HepG2 (cell line): Measurements from ENCODE around the gene TTC28. TPM values are rescaled to one million over a fixed set of nuclear protein-coding genes. Genes with fewer than 3 reads are reported as not detected.

Experiments
- ATAC-seq: fragments of 200-7000 bp; cut with Tn5 transposase; 3 replicates; pipeline ENCODE4 v1.9.1; 2020; ENCODE audit warnings: mild to moderate bottlenecking, moderate library complexity
- BruUV-seq: library from RNA; stranded (reverse); fragments of 400-500 nt; replicated peaks from 2 replicates; lab custom pipeline; 2021; lab: Mats Ljungman, UMichigan
- CTCF ChIA-PET: fragments of 300-600 bp; formaldehyde crosslinking; extraction: SDS; loops from one replicate; lab custom pipeline; 2021; ENCODE audit warnings: low total read pairs, inconsistent platforms, low intra/inter-chr PET ratio; lab: Yijun Ruan, JAX
- POLR2A ChIA-PET: fragments of 350-600 bp; sonication (Branson Sonifier 250); formaldehyde crosslinking; loops from one replicate; lab custom pipeline; 2020; ENCODE audit warnings: antibody characterized with exemption, inconsistent platforms; lab: Yijun Ruan, JAX
- DNase-seq: peaks from one replicate; pipeline ENCODE4 v3.0.0-alpha.2; 2015; ENCODE audit warnings: low spot score
- FAIRE-seq: peaks from 3 replicates; lab custom pipeline; 2011; peaks lifted over from hg19 to GRCh38; lab: Jason Lieb, UNC
- H2AFZ ChIP-seq: one replicate; pipeline ENCODE4 v1.6.1; 2011; ENCODE audit warnings: low read length, inconsistent platforms
- H3K27ac ChIP-seq: fragments of 300-600 bp; 3 replicates; pipeline ENCODE4 v1.8.0; 2011; ENCODE audit warnings: mixed run types, mild to moderate bottlenecking, mixed read lengths, low read length, inconsistent platforms; ENCODE audit not compliant: insufficient read depth; ENCODE audit errors: extremely low read length
- H3K27me3 ChIP-seq, 2 experiments: fragments of 200-600 bp in 1 of 2; 2 replicates in 1 of 2; 3 replicates in 1 of 2; pipeline versions ENCODE4 v1.6.0 to v1.8.0; 2011; ENCODE audit warnings: low read length in 2 of 2, mild to moderate bottlenecking in 2 of 2, moderate library complexity in 2 of 2, inconsistent platforms in 1 of 2; ENCODE audit not compliant: insufficient read depth in 2 of 2, control insufficient read depth in 1 of 2
- H3K36me3 ChIP-seq, 2 experiments: fragments of 200-600 bp in 1 of 2; replicated peaks in 1 of 2; 2 replicates in 1 of 2; 3 replicates in 1 of 2; pipeline versions ENCODE4 v1.5.1 to v1.8.0; 2011; ENCODE audit warnings: low read length in 2 of 2, inconsistent platforms in 1 of 2; ENCODE audit not compliant: insufficient read depth in 2 of 2, control insufficient read depth in 1 of 2
- H3K4me1 ChIP-seq: 2 replicates; pipeline ENCODE4 v1.5.1; 2012; ENCODE audit warnings: low read length, inconsistent platforms; ENCODE audit not compliant: insufficient read depth
- H3K4me2 ChIP-seq: 2 replicates; pipeline ENCODE4 v1.6.0; 2011; ENCODE audit warnings: low read depth, low read length, inconsistent platforms
- H3K4me3 ChIP-seq, 3 experiments: fragments of 200-600 bp in 1 of 3; sonication (generic), shearing (Covaris generic) in 1 of 3; replicated peaks in 1 of 3; 2 replicates each; pipeline ENCODE4 v1.5.1; 2011 to 2016; ENCODE audit warnings: low read length in 3 of 3, inconsistent platforms in 2 of 3, low read depth in 2 of 3, mild to moderate bottlenecking in 2 of 3, control low read depth in 1 of 3, mixed read lengths in 1 of 3; ENCODE audit not compliant: insufficient read depth in 1 of 3
- H3K79me2 ChIP-seq: one replicate; pipeline ENCODE4 v1.6.1; 2011; ENCODE audit warnings: low read length, inconsistent platforms; ENCODE audit not compliant: insufficient read depth
- H3K9ac ChIP-seq: 2 replicates; pipeline ENCODE4 v1.6.0; 2011; ENCODE audit warnings: mild to moderate bottlenecking, low read depth, low read length, inconsistent platforms; ENCODE audit not compliant: insufficient read depth
- H3K9me3 ChIP-seq: 2 replicates; pipeline ENCODE4 v1.5.1; 2012; ENCODE audit warnings: mild to moderate bottlenecking, low read length
- H4K20me1 ChIP-seq: 2 replicates; pipeline ENCODE4 v1.6.0; 2011; ENCODE audit warnings: inconsistent platforms, mild to moderate bottlenecking, low read length, moderate library complexity; ENCODE audit not compliant: insufficient read depth
- ARHGAP35 ChIP-seq: sonication (generic); formaldehyde crosslinking; IDR thresholded peaks from 2 replicates; pipeline ENCODE4 v1.9.0; 2022; ENCODE audit warnings: mild to moderate bottlenecking, inconsistent platforms, moderate library complexity, missing genetic modification reagents, borderline replicate concordance
- CC2D1A ChIP-seq: sonication (generic); formaldehyde crosslinking; IDR thresholded peaks from 2 replicates; pipeline ENCODE4 v1.8.1; 2023; ENCODE audit warnings: mild to moderate bottlenecking, missing genetic modification reagents
- HOXA3 ChIP-seq: sonication (generic); formaldehyde crosslinking; IDR thresholded peaks from 2 replicates; pipeline ENCODE4 v1.5.0; 2020; ENCODE audit warnings: missing genetic modification reagents
- MATR3 ChIP-seq: sonication (generic); formaldehyde crosslinking; IDR thresholded peaks from 2 replicates; pipeline ENCODE4 v1.4.0; 2020; ENCODE audit warnings: missing genetic modification reagents
- MYC ChIP-seq: sonication (generic); formaldehyde crosslinking; IDR thresholded peaks from 2 replicates; pipeline ENCODE4 v1.9.0; 2021; ENCODE audit warnings: missing genetic modification reagents, borderline replicate concordance
- NFRKB ChIP-seq: fragments of 450-650 bp; IDR thresholded peaks from 2 replicates; pipeline ENCODE4 v1.6.1; 2017
- RCOR2 ChIP-seq: IDR thresholded peaks from 2 replicates; pipeline ENCODE4 v1.6.1; 2016; ENCODE audit warnings: missing biosample characterization, missing genetic modification reagents
- RFXAP ChIP-seq: sonication (generic); formaldehyde crosslinking; IDR thresholded peaks from 2 replicates; pipeline ENCODE4 v1.4.0; 2020; ENCODE audit warnings: missing genetic modification reagents, borderline replicate concordance
- RXRB ChIP-seq: IDR thresholded peaks from 2 replicates; pipeline ENCODE4 v1.6.1; 2016; ENCODE audit warnings: borderline replicate concordance, missing genetic modification reagents, missing compliant biosample characterization
- SP5 ChIP-seq: IDR thresholded peaks from 2 replicates; pipeline ENCODE4 v1.6.1; 2016; ENCODE audit warnings: low read depth, borderline replicate concordance
- SYNCRIP ChIP-seq: fragments of 200-400 bp; formaldehyde crosslinking; IDR thresholded peaks from 2 replicates; pipeline ENCODE4 v1.6.1; 2018; ENCODE audit warnings: mild to moderate bottlenecking, low read depth, low read length; ENCODE audit not compliant: insufficient read depth
- TIGD3 ChIP-seq: sonication (generic); formaldehyde crosslinking; IDR thresholded peaks from 2 replicates; pipeline ENCODE4 v1.5.1; 2020; ENCODE audit warnings: mild to moderate bottlenecking, missing genetic modification reagents, borderline replicate concordance
- TMF1 ChIP-seq: sonication (generic); formaldehyde crosslinking; IDR thresholded peaks from 2 replicates; pipeline ENCODE4 v1.8.1; 2022; ENCODE audit warnings: low read depth, missing genetic modification reagents
- ZNF138 ChIP-seq: sonication (generic); formaldehyde crosslinking; IDR thresholded peaks from 2 replicates; pipeline ENCODE4 v1.5.0; 2020; ENCODE audit warnings: mild to moderate bottlenecking, low read depth, missing genetic modification reagents
- ZNF33A ChIP-seq: sonication (generic); formaldehyde crosslinking; IDR thresholded peaks from 2 replicates; pipeline ENCODE4 v1.5.1; 2020; ENCODE audit warnings: missing genetic modification reagents, mild to moderate bottlenecking, moderate library complexity, borderline replicate concordance
- ZNF468 ChIP-seq: sonication (generic); formaldehyde crosslinking; IDR thresholded peaks from 2 replicates; pipeline ENCODE4 v1.8.0; 2022; ENCODE audit warnings: mild to moderate bottlenecking, moderate library complexity, missing genetic modification reagents
- ZNF513 ChIP-seq: sonication (generic); formaldehyde crosslinking; conservative IDR thresholded peaks from 2 replicates; pipeline ENCODE4 v1.5.0; 2020; ENCODE audit warnings: missing genetic modification reagents
- WGBS: methylation state at CpG from one replicate; pipeline ENCODE4 v1.1.6; 2017; ENCODE audit warnings: low lambda C conversion rate; 5-methylcytosine and 5-hydroxymethylcytosine counted together
- in situ Hi-C: cut with HindIII; loops from 2 replicates; pipeline ENCODE4 v1.10.0; 2017; ENCODE audit warnings: low pct_unique_long_range_greater_than_20kb; ENCODE audit not compliant: extremely low pct_ligation_motif_present
- intact Hi-C: fragments of 100-400 bp; cut with micrococcal nuclease; formaldehyde crosslinking; loops from one replicate; pipeline ENCODE4 v1.10.0; 2022; ENCODE audit not compliant: unreplicated experiment
- polyA plus RNA-seq, 8 experiments: library from polyadenylated mRNA; depleted of rRNA in 3 of 8; stranded (reverse) in 7 of 8; unstranded in 1 of 8; fragments of >200 nt; fragmentation: Illumina TruSeq in 4 of 8; extraction: Trizol in 4 of 8; gene quantifications; 2 replicates each; pipeline versions ENCODE4 v1.2.1 to v1.2.3, GENCODE V29; 2011 to 2016; ENCODE audit warnings: low read depth in 4 of 8, missing spikeins in 1 of 8, mixed read lengths in 1 of 8; ENCODE audit not compliant: insufficient read depth in 1 of 8
- total RNA-seq, 5 experiments: library from RNA; depleted of rRNA; stranded (reverse); fragments of >200 nt; fragmentation: Illumina TruSeq; extraction: Trizol; gene quantifications; 2 replicates each; pipeline ENCODE4 v1.2.3, GENCODE V29; 2016; ENCODE audit warnings: low read depth in 1 of 5

The TTC28 gene
- total and polyA plus RNA-seq, 2 of the 13 experiments (the other 11 are each of a cell fraction or from before 2014, with no cell fraction given), result 4.2 to 13.1 TPM

GRCh38 chr22:27959335-27960090, 720.1 kb downstream of the TTC28 start:
- TF ChIP-seq ZNF513 (CRISPR knock-in tag) (no peak), SP5 (no peak), ZNF468 (CRISPR knock-in tag) (no peak)
- H3K9ac ChIP-seq, result no peak overlapping the region
- BruUV-seq, result no TSS peak
- DNase-seq, result no peak
- no peaks in the 10 kb centered on the region for H3K79me2 ChIP-seq
- ATAC-seq, result no peak
- no peaks in the 10 kb centered on the region for H3K36me3 ChIP-seq
- 94% methylated on average over 8 of the region's 8 CpGs for WGBS
- no peak overlapping the region for H3K4me3 ChIP-seq
- no peaks in the 10 kb centered on the region for H4K20me1 ChIP-seq
- in situ Hi-C loops (no loop called here), intact Hi-C loops (no loop called here)
- FAIRE-seq, result no peak
- no peaks in the 10 kb centered on the region for H3K9me3 ChIP-seq
- ChIA-PET POLR2A (no interaction called here), CTCF (no interaction called here)
- no peak overlapping the region for H2AFZ ChIP-seq
- H3K4me2 ChIP-seq, result no peak overlapping the region
- no peaks in the 10 kb centered on the region for H3K27me3 ChIP-seq
- H3K4me1 ChIP-seq, result peaks cover 21% of the 10 kb centered on the region
- no peak overlapping the region for H3K27ac ChIP-seq

GRCh38 chr22:27952779-27953178, 726.9 kb downstream of the TTC28 start:
- H3K27ac ChIP-seq, result no peak overlapping the region
- H2AFZ ChIP-seq, result no peak overlapping the region
- BruUV-seq, result no TSS peak
- no peaks in the 10 kb centered on the region for H4K20me1 ChIP-seq
- intact Hi-C loops (no loop called here), in situ Hi-C loops (no loop called here)
- no peaks in the 10 kb centered on the region for H3K9me3 ChIP-seq
- no peak for ATAC-seq
- DNase-seq, result no peak
- H3K9ac ChIP-seq, result no peak overlapping the region
- H3K79me2 ChIP-seq, result no peaks in the 10 kb centered on the region
- no peaks in the 10 kb centered on the region for H3K27me3 ChIP-seq
- CTCF ChIA-PET, result no interaction called here
- H3K4me3 ChIP-seq, result no peak overlapping the region
- H3K4me1 ChIP-seq, result peaks cover 12% of the 10 kb centered on the region
- FAIRE-seq, result no peak
- H3K4me2 ChIP-seq, result no peak overlapping the region
- H3K36me3 ChIP-seq, result no peaks in the 10 kb centered on the region
- WGBS, result 92% methylated on average over 3 of the region's 3 CpGs
- POLR2A ChIA-PET, result no interaction called here
- no peak for TF ChIP-seq SYNCRIP
- TF ChIP-seq ARHGAP35 (CRISPR knock-in tag), result no peak
- no peak for TF ChIP-seq HOXA3
- no peak for TF ChIP-seq RFXAP (CRISPR knock-in tag)
- TF ChIP-seq TMF1 (CRISPR knock-in tag), result no peak
- TF ChIP-seq MYC (CRISPR knock-in tag), result no peak
- TF ChIP-seq CC2D1A (CRISPR knock-in tag), result no peak
- TF ChIP-seq NFRKB, result no peak
- no peak for TF ChIP-seq ZNF138 (CRISPR knock-in tag)
- no peak for TF ChIP-seq MATR3 (CRISPR knock-in tag)
- no peak for TF ChIP-seq ZNF33A (CRISPR knock-in tag)
- TF ChIP-seq RXRB (CRISPR knock-in tag), result no peak
- no peak for TF ChIP-seq RCOR2 (CRISPR knock-in tag)
- no peak for TF ChIP-seq TIGD3
